ENCODE data around the gene LRBA.

The LRBA gene

DNA sequence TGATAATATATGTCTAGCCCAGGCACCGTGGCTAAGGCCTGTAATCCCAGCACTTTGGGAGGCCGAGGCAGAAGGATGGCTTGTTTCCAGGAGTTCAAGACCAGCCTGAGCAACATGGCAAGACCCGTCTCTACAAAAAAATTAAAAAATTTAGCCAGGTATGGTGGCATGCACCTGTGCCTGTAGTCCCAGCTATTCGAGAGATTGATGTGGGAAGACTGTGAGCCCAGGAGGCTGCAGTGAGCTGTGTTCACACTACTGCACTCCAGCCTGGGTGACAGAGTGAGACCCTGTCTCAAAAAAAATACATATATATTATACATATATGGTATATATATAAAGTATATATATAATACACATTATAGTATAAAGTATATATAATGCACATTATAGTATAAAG lies 595.1 kb downstream of the LRBA start:
- no peaks in the 10 kb centered on the region for H3K9me3 ChIP-seq (replicated peaks; ENCODE audit: insufficient read depth, low read length)
- H3K9ac ChIP-seq (ENCODE audit: low read length), result no peak overlapping the region
- H4K20me1 ChIP-seq (ENCODE audit: insufficient read depth, low read length), result no peaks in the 10 kb centered on the region
- H3K4me3 ChIP-seq (ENCODE audit: low read length), result no peak overlapping the region
- TF ChIP-seq, protein P1, sequence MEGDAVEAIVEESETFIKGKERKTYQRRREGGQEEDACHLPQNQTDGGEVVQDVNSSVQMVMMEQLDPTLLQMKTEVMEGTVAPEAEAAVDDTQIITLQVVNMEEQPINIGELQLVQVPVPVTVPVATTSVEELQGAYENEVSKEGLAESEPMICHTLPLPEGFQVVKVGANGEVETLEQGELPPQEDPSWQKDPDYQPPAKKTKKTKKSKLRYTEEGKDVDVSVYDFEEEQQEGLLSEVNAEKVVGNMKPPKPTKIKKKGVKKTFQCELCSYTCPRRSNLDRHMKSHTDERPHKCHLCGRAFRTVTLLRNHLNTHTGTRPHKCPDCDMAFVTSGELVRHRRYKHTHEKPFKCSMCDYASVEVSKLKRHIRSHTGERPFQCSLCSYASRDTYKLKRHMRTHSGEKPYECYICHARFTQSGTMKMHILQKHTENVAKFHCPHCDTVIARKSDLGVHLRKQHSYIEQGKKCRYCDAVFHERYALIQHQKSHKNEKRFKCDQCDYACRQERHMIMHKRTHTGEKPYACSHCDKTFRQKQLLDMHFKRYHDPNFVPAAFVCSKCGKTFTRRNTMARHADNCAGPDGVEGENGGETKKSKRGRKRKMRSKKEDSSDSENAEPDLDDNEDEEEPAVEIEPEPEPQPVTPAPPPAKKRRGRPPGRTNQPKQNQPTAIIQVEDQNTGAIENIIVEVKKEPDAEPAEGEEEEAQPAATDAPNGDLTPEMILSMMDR (IDR thresholded peaks at IDR 0.05; ENCODE audit: low read length), result no peak
- TF ChIP-seq EZH2phosphoT487 (IDR thresholded peaks at IDR 0.05; ENCODE audit: low read length) (no peak), EZH2 (optimal IDR thresholded peaks at IDR 0.05; ENCODE audit: low read depth, low read length) (no peak)
- H3K36me3 ChIP-seq (replicated peaks; ENCODE audit: insufficient read depth, low read length), result no peaks in the 10 kb centered on the region
- no peaks in the 10 kb centered on the region for H3K79me2 ChIP-seq (ENCODE audit: low read length)
- H3K4me2 ChIP-seq (ENCODE audit: low read depth, low read length), result no peak overlapping the region
- H3K27me3 ChIP-seq (replicated peaks; ENCODE audit: insufficient read depth, low read length), result no peaks in the 10 kb centered on the region
- no peaks in the 10 kb centered on the region for H3F3A ChIP-seq (ENCODE audit: insufficient read depth, low read length)
- DNase-seq, result no peak
- H2AFZ ChIP-seq (ENCODE audit: low read length), result no peak overlapping the region
- H3K4me1 ChIP-seq (ENCODE audit: low read length), result no peaks in the 10 kb centered on the region
- no peak overlapping the region for H3K27ac ChIP-seq (ENCODE audit: low read length)
- H3K9me2 ChIP-seq (replicated peaks; ENCODE audit: insufficient read depth, low read length), result no peaks in the 10 kb centered on the region

DNA sequence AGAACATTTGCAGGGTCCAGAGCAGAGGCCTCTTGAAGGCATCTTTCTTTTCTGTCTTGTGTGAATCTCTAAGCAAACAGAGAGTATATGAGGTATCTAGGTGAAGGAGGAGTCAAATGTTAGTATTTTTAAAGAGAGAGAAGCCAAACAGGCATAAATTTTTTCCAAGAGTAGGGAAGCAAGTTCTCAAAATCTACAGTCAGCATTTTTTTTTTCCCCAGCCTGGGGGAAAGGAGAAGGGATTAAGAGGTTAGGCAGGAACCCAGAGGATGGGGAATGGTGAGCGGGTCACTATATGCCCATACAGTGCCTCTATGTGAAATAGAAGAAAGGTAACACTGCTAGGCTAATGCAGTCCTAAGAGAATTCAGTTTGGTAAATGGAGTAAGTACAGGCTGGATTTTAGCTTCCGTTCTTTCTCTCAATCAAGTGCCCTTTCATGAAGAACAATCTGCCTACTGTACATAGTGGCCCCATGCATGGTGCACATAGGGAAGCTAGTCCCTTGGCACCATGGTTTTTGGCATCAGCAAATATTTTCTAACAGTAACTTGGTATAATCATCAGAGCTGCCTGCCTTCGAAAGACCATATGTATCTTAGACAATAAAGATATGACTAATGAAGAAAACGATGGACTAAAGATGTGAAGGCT lies 596.2 kb downstream of the LRBA start:
- Histone ChIP-seq H2AFZ (ENCODE audit: low read length) (no peak overlapping the region), H4K20me1 (ENCODE audit: insufficient read depth, low read length) (no peaks in the 10 kb centered on the region), H3K36me3 (replicated peaks; ENCODE audit: insufficient read depth, low read length) (no peaks in the 10 kb centered on the region), H3K4me3 (ENCODE audit: low read length) (no peak overlapping the region), H3K4me1 (ENCODE audit: low read length) (no peaks in the 10 kb centered on the region), H3K9me2 (replicated peaks; ENCODE audit: insufficient read depth, low read length) (no peaks in the 10 kb centered on the region), H3K4me2 (ENCODE audit: low read depth, low read length) (no peak overlapping the region), H3K27ac (ENCODE audit: low read length) (no peak overlapping the region), H3K9ac (ENCODE audit: low read length) (no peak overlapping the region), H3K9me3 (replicated peaks; ENCODE audit: insufficient read depth, low read length) (no peaks in the 10 kb centered on the region), H3F3A (ENCODE audit: insufficient read depth, low read length) (no peaks in the 10 kb centered on the region), H3K27me3 (replicated peaks; ENCODE audit: insufficient read depth, low read length) (no peaks in the 10 kb centered on the region), H3K79me2 (ENCODE audit: low read length) (no peaks in the 10 kb centered on the region)
- no peak for TF ChIP-seq EZH2phosphoT487 (IDR thresholded peaks at IDR 0.05; ENCODE audit: low read length)
- no peak for TF ChIP-seq EZH2 (optimal IDR thresholded peaks at IDR 0.05; ENCODE audit: low read depth, low read length)
- TF ChIP-seq, protein P1 (IDR thresholded peaks at IDR 0.05; ENCODE audit: low read length), result no peak
- DNase-seq, result no peak

DNA sequence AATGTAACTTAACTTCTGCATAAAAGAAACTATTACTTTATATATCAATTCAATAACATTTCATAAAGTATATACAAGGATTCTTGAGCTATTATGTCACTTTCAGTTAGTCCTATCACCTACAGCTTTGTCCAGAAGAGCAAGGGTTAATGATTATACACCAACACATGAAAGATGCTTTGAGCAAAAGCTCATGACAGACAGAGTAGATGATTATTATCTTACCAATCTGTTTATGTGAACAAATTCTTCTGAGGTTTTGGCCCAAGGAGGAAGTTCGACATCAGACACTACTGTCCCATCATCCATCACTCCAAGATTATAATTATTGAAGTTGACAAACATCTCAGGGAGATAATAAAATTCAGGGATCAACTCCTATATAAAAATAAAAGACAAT lies 599.9 kb downstream of the LRBA start:
- Histone ChIP-seq H3K4me2 (ENCODE audit: low read depth, low read length) (no peak overlapping the region), H3K27ac (ENCODE audit: low read length) (no peak overlapping the region), H3K4me1 (ENCODE audit: low read length) (no peaks in the 10 kb centered on the region), H3F3A (ENCODE audit: insufficient read depth, low read length) (no peaks in the 10 kb centered on the region), H3K9me3 (replicated peaks; ENCODE audit: insufficient read depth, low read length) (no peaks in the 10 kb centered on the region), H3K9ac (ENCODE audit: low read length) (no peak overlapping the region), H3K9me2 (replicated peaks; ENCODE audit: insufficient read depth, low read length) (no peaks in the 10 kb centered on the region), H4K20me1 (ENCODE audit: insufficient read depth, low read length) (no peaks in the 10 kb centered on the region), H3K27me3 (replicated peaks; ENCODE audit: insufficient read depth, low read length) (no peaks in the 10 kb centered on the region), H3K4me3 (ENCODE audit: low read length) (no peak overlapping the region), H3K79me2 (ENCODE audit: low read length) (no peaks in the 10 kb centered on the region), H2AFZ (ENCODE audit: low read length) (no peak overlapping the region), H3K36me3 (replicated peaks; ENCODE audit: insufficient read depth, low read length) (no peaks in the 10 kb centered on the region)
- DNase-seq, result no peak
- no peak for TF ChIP-seq EZH2 (optimal IDR thresholded peaks at IDR 0.05; ENCODE audit: low read depth, low read length)
- no peak for TF ChIP-seq EZH2phosphoT487 (IDR thresholded peaks at IDR 0.05; ENCODE audit: low read length)
- TF ChIP-seq, protein P1 (IDR thresholded peaks at IDR 0.05; ENCODE audit: low read length), result no peak

All from MM.1S (cell line).